Pancreas (tissue), 10 donors: Measurements from ENCODE around the gene HIRA. TPM values are rescaled to one million over a fixed set of nuclear protein-coding genes. Genes with fewer than 3 reads are reported as not detected.

Source experiments
- ATAC-seq, 4 donors: fragments of 200-7000 bp; cut with Tn5 transposase; one replicate each; pipeline versions ENCODE4 v1.8.0 to v1.9.1; 2020; ENCODE audit warnings: mild to moderate bottlenecking in 4 of 4, moderate library complexity in 4 of 4
- DNase-seq, 6 donors: peaks; one replicate each; pipeline ENCODE4 v3.0.0-alpha.2; 2020
- FAIRE-seq: peaks from 2 replicates; lab custom pipeline; 2012; peaks lifted over from hg19 to GRCh38; lab: Jason Lieb, UNC
- H3K27ac ChIP-seq, 4 donors: fragments of 200-600 bp; sonication (generic); 1 replicate in 3 of 4; 2 replicates in 1 of 4; pipeline versions ENCODE4 v1.5.0 to v1.8.0; 2020
- H3K27me3 ChIP-seq, 4 donors: fragments of 200-600 bp; one replicate each; pipeline ENCODE4 v1.8.0; 2021
- H3K36me3 ChIP-seq, 3 donors: fragments of 200-600 bp; sonication (generic) in 1 of 3; one replicate each; pipeline versions ENCODE4 v1.5.0 to v1.8.0; 2020 to 2021
- H3K4me1 ChIP-seq, 3 donors: fragments of 200-600 bp; one replicate each; pipeline ENCODE4 v1.8.0; 2021
- H3K4me3 ChIP-seq, 4 donors: fragments of 200-600 bp; sonication (generic) in 2 of 4; one replicate each; pipeline versions ENCODE4 v1.5.0 to v1.8.0; 2020 to 2021
- H3K9me3 ChIP-seq, 4 donors: fragments of 200-600 bp; one replicate each; pipeline ENCODE4 v1.8.0; 2021
- WGBS, 2 donors: extraction: QIAGEN DNeasy Blood & Tissue Kit; methylation state at CpG; one replicate each; pipeline ENCODE4 v1.1.7; 2013; 5-methylcytosine and 5-hydroxymethylcytosine counted together
- intact Hi-C, 3 donors: fragments of 100-400 bp; cut with DNase I; formaldehyde crosslinking; loops; one replicate each; pipeline versions ENCODE4 v1.11.1 to v1.14.2; 2022
- polyA plus RNA-seq, 2 donors: library from polyadenylated mRNA; stranded (reverse); fragments of 200-250 nt; gene quantifications; one replicate each; pipeline ENCODE4 v1.2.3, GENCODE V29; 2013
- total RNA-seq, 6 donors: library from RNA; stranded (reverse); fragmentation: NEBNext Ultra II Directional in 4 of 6; extraction: Animal tissue kit (Norgen Biotek cat#: 25700) in 4 of 6; gene quantifications; one replicate each; pipeline versions ENCODE4 v1.2.1 to v1.2.4, GENCODE V29; 2021 to 2023
- TF ChIP-seq, protein P1 (sequence below), 4 donors: fragments of 200-600 bp; sonication (generic) in 3 of 4; IDR thresholded peaks; one replicate each; pipeline versions ENCODE4 v1.5.0 to v1.8.0; 2021; ENCODE audit warnings: antibody characterized with exemption in 4 of 4
- donor health status: healthy with polysubstance abuse.
- donor health status: DM: no; HTN: no; CAD: no; lungs with moderate emphysema.
- donor health status: DM: no; HTN: no; CAD: no.
- donor health status: control.
- donor health status: control.
- donor health status: Bipolar disorder and iron deficiency.
- donor health status: DM: yes; HTN: yes; CAD: no.
- donor health status: DM: no; HTN: no; CAD: no.
- donor health status: DM: no; HTN: no; CAD: no.
- donor health status: DM: yes; HTN: yes; CAD: no.

Gene HIRA
- total and polyA plus RNA-seq, 8 donors: 6.1 to 14.6 (median 9.5) TPM

DNA sequence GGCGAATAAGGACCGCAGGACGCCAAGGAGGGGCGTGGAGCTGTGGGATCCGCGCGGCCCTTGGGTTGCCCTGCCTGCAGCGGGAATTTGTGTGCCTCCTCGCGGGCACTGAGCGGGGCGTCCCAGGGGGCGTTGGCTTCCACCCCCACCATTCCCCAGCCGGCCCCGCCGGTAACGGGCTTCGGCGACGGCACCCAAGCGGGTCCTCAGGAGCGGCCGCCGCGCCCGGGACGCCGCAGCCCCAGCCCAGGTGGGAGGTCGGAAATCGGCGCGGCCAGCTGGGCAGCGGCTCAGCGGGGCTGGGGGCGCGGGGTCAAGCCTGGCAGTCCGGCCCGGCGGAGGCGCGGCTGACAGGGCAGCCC, 140.3 kb downstream of the HIRA start:
- ATAC-seq (peak; percentile 21 to 55 (median 37)), FAIRE-seq (no peak), DNase-seq (peak in 5 of 6 donors; percentile 28 to 81 (median 46))
- TF ChIP-seq, protein P1, sequence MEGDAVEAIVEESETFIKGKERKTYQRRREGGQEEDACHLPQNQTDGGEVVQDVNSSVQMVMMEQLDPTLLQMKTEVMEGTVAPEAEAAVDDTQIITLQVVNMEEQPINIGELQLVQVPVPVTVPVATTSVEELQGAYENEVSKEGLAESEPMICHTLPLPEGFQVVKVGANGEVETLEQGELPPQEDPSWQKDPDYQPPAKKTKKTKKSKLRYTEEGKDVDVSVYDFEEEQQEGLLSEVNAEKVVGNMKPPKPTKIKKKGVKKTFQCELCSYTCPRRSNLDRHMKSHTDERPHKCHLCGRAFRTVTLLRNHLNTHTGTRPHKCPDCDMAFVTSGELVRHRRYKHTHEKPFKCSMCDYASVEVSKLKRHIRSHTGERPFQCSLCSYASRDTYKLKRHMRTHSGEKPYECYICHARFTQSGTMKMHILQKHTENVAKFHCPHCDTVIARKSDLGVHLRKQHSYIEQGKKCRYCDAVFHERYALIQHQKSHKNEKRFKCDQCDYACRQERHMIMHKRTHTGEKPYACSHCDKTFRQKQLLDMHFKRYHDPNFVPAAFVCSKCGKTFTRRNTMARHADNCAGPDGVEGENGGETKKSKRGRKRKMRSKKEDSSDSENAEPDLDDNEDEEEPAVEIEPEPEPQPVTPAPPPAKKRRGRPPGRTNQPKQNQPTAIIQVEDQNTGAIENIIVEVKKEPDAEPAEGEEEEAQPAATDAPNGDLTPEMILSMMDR (IDR thresholded peaks at IDR 0.05): no peak
- 0% methylated on average over 34 to 41 of the region's 41 CpGs for WGBS, 2 donors
- peak overlapping the region; percentile 60 to 95 (median 80) for H3K4me3 ChIP-seq
- H3K36me3 ChIP-seq: no peaks in the 10 kb centered on the region
- H3K9me3 ChIP-seq: no peaks in the 10 kb centered on the region
- no peaks in the 10 kb centered on the region for H3K27me3 ChIP-seq
- H3K4me1 ChIP-seq: peaks cover 0 to 13% (median 0%) of the 10 kb centered on the region in 3 donors
- no peak overlapping the region for H3K27ac ChIP-seq
- intact Hi-C loops: no loop called here

DNA sequence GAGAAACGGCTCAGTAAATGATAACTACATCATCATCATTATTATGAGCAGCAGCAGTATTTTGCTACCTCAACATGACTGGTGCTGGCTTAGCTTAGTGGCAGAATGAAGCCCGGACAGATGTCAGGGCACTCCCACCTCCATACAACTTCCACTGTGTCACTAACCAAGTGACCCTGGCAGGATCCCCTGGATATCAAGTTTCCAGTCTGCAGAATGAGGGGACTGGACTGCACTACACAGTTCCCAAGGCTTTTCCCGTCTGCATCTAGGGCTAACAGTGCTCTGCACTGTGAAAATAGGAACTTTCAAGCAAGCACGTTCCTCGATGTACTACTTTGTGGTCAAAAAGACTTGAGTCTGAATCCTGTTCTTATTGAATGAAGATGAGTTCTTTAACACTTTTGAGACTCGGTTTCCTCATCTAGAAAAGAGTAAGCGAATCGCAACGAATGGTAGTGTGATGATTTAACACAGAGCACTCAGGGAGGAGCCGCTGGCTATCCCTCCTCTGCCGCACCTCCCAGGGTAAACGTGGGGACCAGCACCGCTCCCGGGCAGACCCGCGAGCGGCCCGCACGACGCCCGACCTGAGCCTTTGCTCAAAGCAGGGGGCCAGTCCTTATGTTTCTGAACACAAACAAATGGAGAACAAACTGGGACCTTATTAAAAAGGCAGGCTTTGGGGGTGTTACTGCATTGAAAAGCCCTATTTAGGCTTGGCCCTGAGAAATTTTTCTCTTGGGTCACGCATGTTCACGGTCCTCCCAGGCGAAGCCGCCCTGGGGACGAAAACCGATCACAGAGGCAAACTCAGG, 140.9 kb downstream of the HIRA start:
- Histone ChIP-seq H3K4me1 (peaks cover 0 to 13% (median 0%) of the 10 kb centered on the region in 3 donors), H3K9me3 (no peaks in the 10 kb centered on the region), H3K36me3 (no peaks in the 10 kb centered on the region), H3K27ac (no peak overlapping the region), H3K27me3 (no peaks in the 10 kb centered on the region), H3K4me3 (peak overlapping the region; percentile 60 to 95 (median 80))
- intact Hi-C loops: no loop called here
- FAIRE-seq (no peak), DNase-seq (peak in 4 of 6 donors; percentile 15 to 60 (median 35)), ATAC-seq (peak; percentile 3 to 14 (median 9))
- TF ChIP-seq, protein P1 (IDR thresholded peaks at IDR 0.05): no peak
- 20 to 21% methylated on average over 27 of the region's 27 CpGs for WGBS, 2 donors

DNA sequence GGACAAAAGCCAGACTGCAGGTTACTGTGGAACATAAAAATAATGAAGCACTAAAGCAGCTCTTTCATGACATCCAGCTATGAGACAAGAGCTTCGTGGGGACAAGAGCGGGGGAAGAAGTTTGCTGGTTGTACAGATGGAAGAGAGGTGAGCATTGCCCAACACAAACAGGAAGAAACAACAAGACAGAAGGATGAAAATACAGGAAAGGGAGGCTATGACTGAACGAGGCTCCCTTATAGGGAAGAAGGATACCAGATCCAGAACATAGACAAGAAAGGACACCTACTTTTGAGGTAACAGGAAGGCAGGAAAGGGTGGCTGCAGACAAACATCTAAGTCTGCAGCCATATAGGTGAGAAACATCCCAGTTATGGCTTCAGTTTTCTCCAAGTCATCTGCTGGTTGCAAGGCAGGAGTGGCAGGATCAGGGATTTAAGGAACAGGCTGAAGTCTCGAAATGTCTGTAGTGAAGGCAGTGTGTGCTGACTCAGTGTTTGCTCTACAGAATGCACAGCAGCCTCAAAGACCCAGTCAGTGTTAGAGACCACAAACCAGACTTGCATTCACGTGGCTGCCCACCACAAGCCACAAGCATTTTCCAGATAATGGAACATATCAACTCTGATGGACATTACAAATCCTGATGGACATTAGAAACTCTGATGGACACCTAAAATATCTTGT, 141.9 kb downstream of the HIRA start:
- no peak for ATAC-seq
- WGBS, 2 donors: 79 to 84% methylated on average over 5 of the region's 5 CpGs
- H3K27ac ChIP-seq: no peak overlapping the region
- TF ChIP-seq, protein P1 (IDR thresholded peaks at IDR 0.05): no peak
- H3K9me3 ChIP-seq: no peaks in the 10 kb centered on the region
- no peaks in the 10 kb centered on the region for H3K27me3 ChIP-seq
- H3K4me1 ChIP-seq: peaks cover 0 to 13% (median 0%) of the 10 kb centered on the region in 3 donors
- intact Hi-C loops: no loop called here
- no peak for FAIRE-seq
- H3K4me3 ChIP-seq: no peak overlapping the region
- H3K36me3 ChIP-seq: no peaks in the 10 kb centered on the region
- no peak for DNase-seq

DNA sequence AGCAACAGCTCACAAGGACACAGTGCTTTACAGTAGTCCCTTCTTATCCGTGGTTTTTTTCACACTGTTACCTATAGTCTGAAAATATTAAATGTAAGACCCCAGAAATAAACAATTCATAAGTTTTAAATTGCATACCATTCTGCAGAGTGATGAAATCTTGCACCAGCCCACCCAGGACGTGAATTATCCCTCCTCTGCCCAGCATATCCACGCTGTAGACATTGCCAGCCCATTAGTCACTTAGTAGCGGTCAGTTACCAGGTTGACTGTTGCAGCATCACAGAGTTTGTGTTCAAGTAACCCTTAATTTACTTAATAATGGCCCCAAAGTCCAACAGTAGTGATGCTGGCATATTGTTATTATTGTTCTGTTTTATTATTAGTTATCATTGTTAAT, 143.6 kb downstream of the HIRA start:
- no peak overlapping the region for H3K4me3 ChIP-seq
- H3K36me3 ChIP-seq: no peaks in the 10 kb centered on the region
- no peak overlapping the region for H3K27ac ChIP-seq
- 71 to 78% methylated on average over 4 of the region's 4 CpGs for WGBS, 2 donors
- peaks cover 0 to 11% (median 0%) of the 10 kb centered on the region in 3 donors for H3K4me1 ChIP-seq
- no peak for FAIRE-seq
- no peaks in the 10 kb centered on the region for H3K9me3 ChIP-seq
- TF ChIP-seq, protein P1 (IDR thresholded peaks at IDR 0.05): no peak
- no peaks in the 10 kb centered on the region for H3K27me3 ChIP-seq
- ATAC-seq: no peak
- DNase-seq: no peak
- intact Hi-C loops: no loop called here
